Activated CD8-positive, alpha-beta memory T cell treated with anti-CD3 and anti-CD28 coated beads, Interleukin-2, amount 50 U/mL, for 24 hours (primary cell): ENCODE measurements around the gene MIEF1.
"Not testable (repeated sequence)": the region's sequence is repeated elsewhere in the genome, so short reads cannot be mapped to it uniquely, and the experiment has no call there.

Experiments used
- DNase-seq: peaks from one replicate; pipeline ENCODE4 v3.0.0-alpha.2; 2020; ENCODE audit errors: extremely low read depth

The MIEF1 gene

GRCh38 chr22:39513791-39514190 lies 11.7 kb downstream of the MIEF1 start:
- no peak for DNase-seq

GRCh38 chr22:39514373-39514973 lies 12.4 kb downstream of the MIEF1 start:
- no peak for DNase-seq

GRCh38 chr22:39515266-39516050 lies 13.4 kb downstream of the MIEF1 start:
- DNase-seq, result no peak

GRCh38 chr22:39517470-39517869 lies 15.4 kb downstream of the MIEF1 start:
- DNase-seq, result no peak

- DNase-seq, result no peak
These were observed 16.2 kb downstream of the MIEF1 start for GRCh38 chr22:39518144-39518786.

- no peak for DNase-seq
These were observed 17.0 kb downstream of the MIEF1 start for GRCh38 chr22:39518996-39519680.

- peak; percentile 89 for DNase-seq
These were observed 17.7 kb downstream of the MIEF1 start for GRCh38 chr22:39519681-39520225.

GRCh38 chr22:39520226-39521105 lies 18.4 kb downstream of the MIEF1 start, which contains the start of gene ATF4:
TSS of gene ATF4 (plus strand) at chr22:39520562. CDS start at chr22:39521446, 884 bp downstream.
- DNase-seq, result peak; percentile 73

- DNase-seq, result not testable (repeated sequence)
These were observed 19.2 kb downstream of the MIEF1 start for GRCh38 chr22:39521106-39521885.

- not testable (repeated sequence) for DNase-seq
These were observed 20.0 kb downstream of the MIEF1 start for GRCh38 chr22:39522091-39522490.

GRCh38 chr22:39522567-39523300 lies 20.6 kb downstream of the MIEF1 start:
- no peak for DNase-seq

- no peak for DNase-seq
These were observed 22.1 kb downstream of the MIEF1 start for GRCh38 chr22:39524089-39524752.

- DNase-seq, result no peak
These were observed 22.9 kb downstream of the MIEF1 start for GRCh38 chr22:39524753-39525657.

GRCh38 chr22:39525658-39525975 lies 23.5 kb downstream of the MIEF1 start:
- DNase-seq, result no peak

- DNase-seq, result no peak
These were observed 24.7 kb downstream of the MIEF1 start for GRCh38 chr22:39526736-39527171.

- DNase-seq, result no peak
These were observed 25.4 kb downstream of the MIEF1 start for GRCh38 chr22:39527481-39527961.

GRCh38 chr22:39528080-39528661 lies 26.1 kb downstream of the MIEF1 start:
- no peak for DNase-seq
